BLaER1 (cell line): Measurements from ENCODE around the gene MYZAP.

ENCODE experiments used
- H3K27ac ChIP-seq: shearing (Covaris generic); formaldehyde crosslinking; 2 replicates; pipeline ENCODE4 v1.8.1; 2022
- H3K27me3 ChIP-seq: shearing (Covaris generic); formaldehyde crosslinking; 2 replicates; pipeline ENCODE4 v1.8.1; 2022
- H3K36me3 ChIP-seq: shearing (Covaris generic); formaldehyde crosslinking; 2 replicates; pipeline ENCODE4 v1.8.1; 2022
- H3K4me1 ChIP-seq: shearing (Covaris generic); formaldehyde crosslinking; 2 replicates; pipeline ENCODE4 v1.8.1; 2022
- H3K4me2 ChIP-seq: shearing (Covaris generic); formaldehyde crosslinking; 2 replicates; pipeline ENCODE4 v1.8.1; 2022
- H3K4me3 ChIP-seq: shearing (Covaris generic); formaldehyde crosslinking; 2 replicates; pipeline ENCODE4 v1.8.1; 2022
- H3K9ac ChIP-seq: shearing (Covaris generic); formaldehyde crosslinking; 2 replicates; pipeline ENCODE4 v1.8.1; 2022
- H3K9me3 ChIP-seq: shearing (Covaris generic); formaldehyde crosslinking; 2 replicates; pipeline ENCODE4 v1.8.1; 2022
- H4K20me1 ChIP-seq: shearing (Covaris generic); formaldehyde crosslinking; 2 replicates; pipeline ENCODE4 v1.8.1; 2022
- Cebpa-rat ChIP-seq: shearing (Covaris generic); IDR thresholded peaks from 2 replicates; pipeline ENCODE4 v1.8.1; 2022

Gene MYZAP

GRCh38 chr15:57698991-57699390 is 107.3 kb downstream of the MYZAP start:
- Histone ChIP-seq H3K36me3 (no peaks in the 10 kb centered on the region), H3K27me3 (no peaks in the 10 kb centered on the region), H3K4me1 (peaks cover 7% of the 10 kb centered on the region; the same call in 1 of the 2 replicates), H3K4me3 (no peak overlapping the region), H3K27ac (no peak overlapping the region), H3K4me2 (no peak overlapping the region), H3K9me3 (no peaks in the 10 kb centered on the region), H4K20me1 (no peaks in the 10 kb centered on the region), H3K9ac (no peak overlapping the region)
- TF ChIP-seq Cebpa-rat: no peak

DNA sequence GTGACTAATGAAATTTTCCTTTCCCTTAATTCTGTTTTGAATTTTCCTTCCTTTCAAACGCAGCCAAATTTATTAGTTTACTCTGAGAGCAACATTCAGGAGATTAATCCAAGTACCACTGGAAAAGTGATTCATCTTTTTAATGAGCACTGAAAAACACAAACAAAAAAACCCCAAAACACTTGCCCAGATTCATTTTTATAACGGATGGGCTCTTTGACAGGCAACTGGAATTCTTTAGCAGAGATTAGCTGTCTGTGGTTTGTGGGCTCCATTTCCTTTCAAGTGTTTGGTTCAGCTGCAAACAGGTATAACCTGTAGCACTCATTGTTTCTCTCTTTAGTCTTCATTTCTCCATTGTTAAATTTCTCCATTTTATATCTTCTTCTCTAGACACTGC is 111.7 kb downstream of the MYZAP start:
- no peak overlapping the region for H3K9ac ChIP-seq
- no peak overlapping the region for H3K27ac ChIP-seq
- H3K4me3 ChIP-seq: no peak overlapping the region
- H4K20me1 ChIP-seq: no peaks in the 10 kb centered on the region; the same call in 1 of the 2 replicates
- H3K9me3 ChIP-seq: no peaks in the 10 kb centered on the region
- H3K27me3 ChIP-seq: no peaks in the 10 kb centered on the region
- H3K4me1 ChIP-seq: peaks cover 23% of the 10 kb centered on the region
- no peak for TF ChIP-seq Cebpa-rat
- no peaks in the 10 kb centered on the region for H3K36me3 ChIP-seq
- H3K4me2 ChIP-seq: peak overlapping the region; percentile 20; the same call in 1 of the 2 replicates

GRCh38 chr15:57704441-57704840 is 112.7 kb downstream of the MYZAP start:
- Histone ChIP-seq H3K4me1 (peaks cover 33% of the 10 kb centered on the region), H3K27me3 (no peaks in the 10 kb centered on the region), H3K9ac (no peak overlapping the region), H3K9me3 (no peaks in the 10 kb centered on the region), H3K36me3 (peaks cover 8% of the 10 kb centered on the region), H3K27ac (no peak overlapping the region), H4K20me1 (no peaks in the 10 kb centered on the region; the same call in 1 of the 2 replicates), H3K4me2 (no peak overlapping the region), H3K4me3 (no peak overlapping the region)
- no peak for TF ChIP-seq Cebpa-rat

DNA sequence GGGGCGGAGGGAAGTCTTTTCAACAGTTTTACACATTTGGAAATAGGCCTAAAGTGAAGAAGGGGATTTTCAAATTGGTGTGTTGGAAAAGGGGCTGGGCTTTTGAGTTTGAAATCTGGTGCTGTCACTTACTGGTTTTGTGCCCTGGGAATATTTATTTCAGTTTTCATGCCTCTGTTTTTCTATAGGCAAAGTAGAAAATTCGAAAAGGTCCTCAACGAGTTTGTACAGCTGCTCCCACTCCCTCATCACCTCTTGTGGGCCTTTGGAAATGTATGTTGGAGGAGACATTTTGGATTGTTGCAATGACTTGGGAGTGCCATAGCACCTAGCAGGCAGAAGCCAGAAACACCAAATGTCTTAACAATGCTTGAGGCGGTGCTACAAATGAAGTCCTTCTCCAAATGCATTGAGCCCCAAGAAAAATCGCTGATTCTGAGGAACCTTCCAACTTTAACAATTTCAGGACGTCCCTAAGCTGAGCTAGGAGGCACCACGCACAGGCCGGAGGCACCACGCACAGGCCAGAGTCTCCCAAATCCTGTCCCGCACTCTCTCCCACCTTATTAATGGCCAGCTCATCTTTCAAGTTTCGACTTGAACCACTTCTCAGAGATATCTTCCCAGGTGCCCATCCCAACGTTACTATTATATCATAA is 114.2 kb downstream of the MYZAP start:
- no peak for TF ChIP-seq Cebpa-rat
- no peaks in the 10 kb centered on the region for H3K27me3 ChIP-seq
- H3K4me3 ChIP-seq: peak overlapping the region; percentile 93
- H4K20me1 ChIP-seq: peaks cover 4% of the 10 kb centered on the region; the same call in 1 of the 2 replicates
- peak overlapping the region; percentile 99 for H3K27ac ChIP-seq
- H3K4me1 ChIP-seq: peaks cover 39% of the 10 kb centered on the region
- peak overlapping the region; percentile 99 for H3K9ac ChIP-seq
- no peaks in the 10 kb centered on the region for H3K9me3 ChIP-seq
- peaks cover 21% of the 10 kb centered on the region for H3K36me3 ChIP-seq
- H3K4me2 ChIP-seq: peak overlapping the region; percentile 81

DNA sequence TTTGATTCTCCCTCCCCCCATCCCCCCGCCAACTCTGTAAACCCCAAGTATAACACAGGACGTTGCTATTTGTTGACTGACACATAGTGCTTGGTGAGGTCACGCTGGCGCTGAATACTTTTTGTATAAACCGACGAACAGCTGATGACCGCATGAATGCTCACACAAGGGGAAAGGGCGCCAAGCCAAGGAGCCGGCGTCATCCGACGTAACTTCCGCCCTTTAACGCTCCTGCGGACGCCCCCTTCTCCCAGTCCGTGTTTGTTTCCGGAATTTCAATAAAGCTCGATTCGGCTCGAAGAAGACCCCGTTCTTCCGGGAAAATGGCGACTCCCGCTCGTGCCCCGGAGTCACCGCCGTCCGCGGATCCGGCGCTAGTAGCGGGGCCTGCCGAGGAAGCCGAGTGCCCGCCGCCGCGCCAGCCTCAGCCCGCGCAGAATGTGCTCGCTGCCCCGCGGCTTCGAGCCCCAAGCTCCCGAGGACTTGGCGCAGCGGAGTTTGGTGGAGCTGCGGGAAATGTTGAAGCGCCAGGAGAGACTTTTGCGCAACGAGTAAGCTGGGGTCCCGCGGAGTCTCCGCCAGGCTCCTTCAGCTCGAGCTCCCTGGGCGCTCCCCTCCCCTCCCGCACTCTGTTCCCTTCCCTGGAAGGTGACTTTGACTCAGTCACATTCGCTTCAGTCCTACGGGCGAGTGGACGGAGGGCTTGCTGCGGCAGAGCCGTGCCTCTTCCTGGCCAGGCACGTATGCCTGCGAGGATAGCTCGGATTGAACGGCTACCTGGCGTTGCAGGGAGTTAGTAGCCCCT is 114.9 kb downstream of the MYZAP start, which contains the start of gene POLR2M:
POLR2M (plus strand) TSS at position 310 of the 805 bp plus-strand sequence; CDS start at position 439, 129 bp downstream.
- Histone ChIP-seq H3K9ac (peak within 1 kb of the TSS; percentile 99), H3K27me3 (no peaks in the 10 kb centered on the region), H4K20me1 (peaks cover 11% of the 10 kb centered on the region; the same call in 1 of the 2 replicates), H3K4me2 (peak within 1 kb of the TSS; percentile 81), H3K9me3 (no peaks in the 10 kb centered on the region), H3K4me3 (peak within 1 kb of the TSS; percentile 93), H3K4me1 (peaks cover 39% of the 10 kb centered on the region), H3K27ac (peak within 1 kb of the TSS; percentile 99), H3K36me3 (peaks cover 29% of the 10 kb centered on the region)
- peak; percentile 36; the same call in 1 of the 2 replicates for TF ChIP-seq Cebpa-rat

DNA sequence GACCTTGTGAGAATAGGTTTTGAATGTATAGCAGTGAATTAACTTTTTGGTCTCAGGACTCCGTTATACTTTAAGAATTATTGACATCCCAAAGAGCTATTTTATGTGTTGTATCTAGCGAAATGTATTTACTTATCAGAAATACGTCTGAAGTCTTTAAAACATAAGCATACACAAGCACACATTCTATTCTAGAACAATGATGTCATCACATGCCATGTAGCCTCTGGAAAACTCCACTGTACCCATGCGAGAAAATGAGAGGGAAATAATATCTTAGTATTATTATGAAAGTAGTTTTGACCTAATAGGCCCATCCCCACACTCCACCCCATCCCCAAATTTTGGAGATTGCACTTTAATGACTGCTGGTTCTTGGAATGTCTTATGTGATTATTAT is 116.3 kb downstream of the MYZAP start:
- Histone ChIP-seq H3K9ac (peak overlapping the region; percentile 99; the same call in 1 of the 2 replicates), H3K9me3 (no peaks in the 10 kb centered on the region), H3K36me3 (peaks cover 43% of the 10 kb centered on the region), H3K4me3 (peak overlapping the region; percentile 93), H4K20me1 (peaks cover 16% of the 10 kb centered on the region; the same call in 1 of the 2 replicates), H3K27me3 (no peaks in the 10 kb centered on the region), H3K4me2 (peak overlapping the region; percentile 81), H3K4me1 (peaks cover 39% of the 10 kb centered on the region), H3K27ac (no peak overlapping the region)
- no peak for TF ChIP-seq Cebpa-rat

- no peak overlapping the region for H3K4me2 ChIP-seq
- TF ChIP-seq Cebpa-rat: no peak
- no peak overlapping the region for H3K4me3 ChIP-seq
- no peak overlapping the region for H3K27ac ChIP-seq
- peaks cover 41% of the 10 kb centered on the region for H3K36me3 ChIP-seq
- H3K27me3 ChIP-seq: no peaks in the 10 kb centered on the region
- H3K4me1 ChIP-seq: no peaks in the 10 kb centered on the region
- H4K20me1 ChIP-seq: peaks cover 19% of the 10 kb centered on the region; the same call in 1 of the 2 replicates
- H3K9me3 ChIP-seq: 0 out of 2 replicates have a peak, but pooled peaks cover under 1% of the 10 kb centered on the region
- H3K9ac ChIP-seq: no peak overlapping the region
These were observed 126.6 kb downstream of the MYZAP start for GRCh38 chr15:57718309-57718708.

- Histone ChIP-seq H4K20me1 (no peaks in the 10 kb centered on the region), H3K9ac (no peak overlapping the region), H3K4me3 (no peak overlapping the region), H3K9me3 (peaks cover 22% of the 10 kb centered on the region), H3K36me3 (peaks cover 38% of the 10 kb centered on the region), H3K4me1 (no peaks in the 10 kb centered on the region), H3K27ac (no peak overlapping the region), H3K4me2 (no peak overlapping the region), H3K27me3 (no peaks in the 10 kb centered on the region)
- no peak for TF ChIP-seq Cebpa-rat
These were observed 129.2 kb downstream of the MYZAP start for GRCh38 chr15:57720867-57721266.

DNA sequence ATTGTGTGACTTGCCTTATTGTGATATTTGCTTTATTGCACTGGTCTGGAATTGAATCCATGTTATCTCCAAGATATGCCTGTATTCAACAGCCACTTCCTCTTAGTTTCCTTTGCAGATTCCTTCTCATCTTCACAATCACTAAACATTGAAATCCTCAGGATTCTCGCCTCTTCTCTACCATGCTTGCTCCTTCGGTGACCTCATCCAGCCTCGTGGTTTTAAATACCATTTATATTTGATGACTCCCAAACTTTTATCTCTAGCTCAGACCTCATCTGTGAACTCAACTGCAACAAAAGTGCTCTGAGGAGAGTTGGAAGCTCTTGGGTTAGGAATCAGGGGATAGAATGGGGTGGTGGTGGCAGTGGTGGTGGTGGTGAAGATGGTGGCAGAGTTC is 134.7 kb downstream of the MYZAP start:
- peaks cover 9% of the 10 kb centered on the region for H3K36me3 ChIP-seq
- no peaks in the 10 kb centered on the region for H4K20me1 ChIP-seq
- no peak overlapping the region for H3K4me2 ChIP-seq
- no peak overlapping the region for H3K4me3 ChIP-seq
- H3K9me3 ChIP-seq: peaks cover 22% of the 10 kb centered on the region
- no peak overlapping the region for H3K9ac ChIP-seq
- no peaks in the 10 kb centered on the region for H3K27me3 ChIP-seq
- no peaks in the 10 kb centered on the region for H3K4me1 ChIP-seq
- H3K27ac ChIP-seq: no peak overlapping the region
- no peak for TF ChIP-seq Cebpa-rat

- no peaks in the 10 kb centered on the region for H3K4me1 ChIP-seq
- H3K9ac ChIP-seq: no peak overlapping the region
- peaks cover 9% of the 10 kb centered on the region for H3K36me3 ChIP-seq
- no peak overlapping the region for H3K4me3 ChIP-seq
- no peaks in the 10 kb centered on the region for H3K27me3 ChIP-seq
- no peak overlapping the region for H3K4me2 ChIP-seq
- no peak for TF ChIP-seq Cebpa-rat
- no peaks in the 10 kb centered on the region for H4K20me1 ChIP-seq
- H3K27ac ChIP-seq: no peak overlapping the region
- peaks cover 22% of the 10 kb centered on the region for H3K9me3 ChIP-seq
These were observed 135.3 kb downstream of the MYZAP start for GRCh38 chr15:57727031-57727430.
